IMR-90 (cell line): ENCODE measurements around the gene RADIL. TPM values are rescaled to one million over a fixed set of nuclear protein-coding genes. Genes with fewer than 3 reads are reported as not detected.

Source experiments
- ATAC-seq: fragments of 200-7000 bp; cut with Tn5 transposase; 2 replicates; pipeline ENCODE4 v1.9.1; 2020; ENCODE audit warnings: low read depth, mild to moderate bottlenecking, moderate library complexity
- BruUV-seq: library from RNA; stranded (reverse); fragments of 400-500 nt; replicated peaks from 2 replicates; lab custom pipeline; 2021; lab: Mats Ljungman, UMichigan
- CTCF ChIA-PET: fragments of 300-600 bp; formaldehyde crosslinking; extraction: SDS; loops from one replicate; lab custom pipeline; 2021; ENCODE audit warnings: antibody characterized with exemption; lab: Yijun Ruan, JAX
- POLR2A ChIA-PET: fragments of 300-600 bp; sonication (Branson Sonifier 250); formaldehyde crosslinking; loops from one replicate; lab custom pipeline; 2022; ENCODE audit warnings: antibody characterized with exemption; ENCODE audit not compliant: unreplicated experiment; lab: Charles Lee
- DNase-seq: peaks from one replicate; pipeline ENCODE4 v3.0.0; 2013
- H2AFZ ChIP-seq: replicated peaks from 2 replicates; pipeline ENCODE3; 2013; ENCODE audit warnings: low read length, mild to moderate bottlenecking; ENCODE audit not compliant: poor library complexity
- H2AK5ac ChIP-seq: 2 replicates; pipeline ENCODE4 v1.6.1; 2013; ENCODE audit warnings: low read depth, low read length, inconsistent platforms
- H2AK9ac ChIP-seq: replicated peaks from 2 replicates; pipeline ENCODE3; 2013; ENCODE audit warnings: mild to moderate bottlenecking, low read depth, low read length, moderate library complexity; ENCODE audit not compliant: poor library complexity
- H2BK120ac ChIP-seq: 2 replicates; pipeline ENCODE4 v1.6.1; 2013; ENCODE audit warnings: low read depth, low read length, inconsistent platforms
- H2BK15ac ChIP-seq: 3 replicates; pipeline ENCODE4 v1.6.1; 2013; ENCODE audit warnings: low read depth, low read length, inconsistent platforms
- H2BK20ac ChIP-seq: 2 replicates; pipeline ENCODE4 v1.6.1; 2013; ENCODE audit warnings: low read depth, mild to moderate bottlenecking, inconsistent platforms, low read length, moderate library complexity
- H2BK5ac ChIP-seq: 2 replicates; pipeline ENCODE4 v1.6.1; 2013; ENCODE audit warnings: mild to moderate bottlenecking, low read depth, low read length, inconsistent platforms; ENCODE audit not compliant: poor library complexity, severe bottlenecking
- H3K14ac ChIP-seq: replicated peaks from 2 replicates; pipeline ENCODE4 v1.6.1; 2013; ENCODE audit warnings: low read depth, low read length, inconsistent platforms
- H3K18ac ChIP-seq: 2 replicates; pipeline ENCODE4 v1.6.1; 2013; ENCODE audit warnings: low read depth, low read length, control low read depth
- H3K23ac ChIP-seq: 2 replicates; pipeline ENCODE4 v1.6.1; 2013; ENCODE audit warnings: low read depth, low read length, inconsistent platforms
- H3K27ac ChIP-seq: 2 replicates; pipeline ENCODE4 v1.5.1; 2013; ENCODE audit warnings: mild to moderate bottlenecking, control low read depth, low read length; ENCODE audit not compliant: insufficient read depth
- H3K27me3 ChIP-seq: 2 replicates; pipeline ENCODE4 v1.6.1; 2013; ENCODE audit warnings: low read length; ENCODE audit not compliant: control insufficient read depth, insufficient read depth
- H3K36me3 ChIP-seq: 2 replicates; pipeline ENCODE4 v1.6.1; 2013; ENCODE audit warnings: low read length, mixed read lengths; ENCODE audit not compliant: control insufficient read depth, insufficient read depth
- H3K4ac ChIP-seq: 2 replicates; pipeline ENCODE4 v1.6.1; 2013; ENCODE audit warnings: low read depth, low read length, inconsistent platforms
- H3K4me1 ChIP-seq: 2 replicates; pipeline ENCODE4 v1.6.1; 2013; ENCODE audit warnings: low read length, mixed read lengths; ENCODE audit not compliant: control insufficient read depth, insufficient read depth
- H3K4me2 ChIP-seq: 2 replicates; pipeline ENCODE4 v1.6.1; 2013; ENCODE audit warnings: low read depth, mild to moderate bottlenecking, control low read depth, low read length, moderate library complexity
- H3K4me3 ChIP-seq: 2 replicates; pipeline ENCODE4 v1.5.1; 2013; ENCODE audit warnings: low read depth, mild to moderate bottlenecking, control low read depth, low read length, moderate library complexity; ENCODE audit not compliant: insufficient read depth
- H3K56ac ChIP-seq: 2 replicates; pipeline ENCODE4 v1.6.1; 2013; ENCODE audit warnings: low read length, inconsistent platforms; ENCODE audit not compliant: insufficient read depth; ENCODE audit errors: extremely low read depth
- H3K79me1 ChIP-seq, 2 experiments: 2 replicates each; pipeline ENCODE4 v1.6.1; 2013; ENCODE audit warnings: low read length in 2 of 2, inconsistent platforms in 1 of 2, low read depth in 1 of 2
- H3K9ac ChIP-seq: 2 replicates; pipeline ENCODE4 v1.6.1; 2013; ENCODE audit warnings: low read depth, low read length, control low read depth
- H3K9me1 ChIP-seq: 2 replicates; pipeline ENCODE4 v1.6.1; 2013; ENCODE audit warnings: low read length, inconsistent platforms; ENCODE audit not compliant: insufficient read depth
- H3K9me3 ChIP-seq: 2 replicates; pipeline ENCODE4 v1.6.1; 2013; ENCODE audit warnings: low read length; ENCODE audit not compliant: control insufficient read depth, insufficient read depth
- H4K20me1 ChIP-seq: 2 replicates; pipeline ENCODE4 v1.6.1; 2013; ENCODE audit warnings: low read length, inconsistent platforms; ENCODE audit not compliant: insufficient read depth
- H4K5ac ChIP-seq: 2 replicates; pipeline ENCODE4 v1.6.1; 2013; ENCODE audit warnings: mild to moderate bottlenecking, low read depth, low read length, control low read depth
- H4K8ac ChIP-seq, 2 experiments: 2 replicates each; pipeline ENCODE4 v1.6.1; 2013; ENCODE audit warnings: low read depth in 2 of 2, low read length in 2 of 2, control low read depth in 1 of 2, inconsistent platforms in 1 of 2
- H4K91ac ChIP-seq: 2 replicates; pipeline ENCODE4 v1.6.1; 2013; ENCODE audit warnings: low read depth, low read length, inconsistent platforms; ENCODE audit not compliant: insufficient read depth
- BHLHE40 ChIP-seq: fragments of 150-350 bp; IDR thresholded peaks from 2 replicates; pipeline ENCODE4 v1.6.1; 2016; ENCODE audit warnings: mild to moderate bottlenecking, low read depth, low read length
- CEBPB ChIP-seq: IDR thresholded peaks from 2 replicates; pipeline ENCODE4 v1.6.1; 2012; ENCODE audit warnings: low read depth, low read length, improper control_type of control experiment
- CHD1 ChIP-seq: IDR thresholded peaks from 2 replicates; pipeline ENCODE4 v1.6.1; 2012; ENCODE audit warnings: low read depth, low read length, improper control_type of control experiment
- CTCF ChIP-seq: conservative IDR thresholded peaks from 2 replicates; pipeline ENCODE4 v1.5.1; 2012; ENCODE audit warnings: mild to moderate bottlenecking, low read depth, low read length, improper control_type of control experiment
- MAFK ChIP-seq: IDR thresholded peaks from 2 replicates; pipeline ENCODE4 v1.6.1; 2012; ENCODE audit warnings: low read depth, low read length, improper control_type of control experiment
- MAZ ChIP-seq: IDR thresholded peaks from 2 replicates; pipeline ENCODE4 v1.6.1; 2012; ENCODE audit warnings: low read depth, mild to moderate bottlenecking, low read length, improper control_type of control experiment, moderate library complexity, borderline replicate concordance
- MXI1 ChIP-seq: IDR thresholded peaks from 2 replicates; pipeline ENCODE4 v1.6.1; 2012; ENCODE audit warnings: low read depth, mild to moderate bottlenecking, low read length, moderate library complexity, borderline replicate concordance
- NFE2L2 ChIP-seq: fragments of 150-350 bp; IDR thresholded peaks from 2 replicates; pipeline ENCODE4 v1.6.1; 2016; ENCODE audit warnings: low read depth, mild to moderate bottlenecking, low read length
- POLR2A ChIP-seq: IDR thresholded peaks from 2 replicates; pipeline ENCODE4 v1.6.1; 2012; ENCODE audit warnings: mild to moderate bottlenecking, low read depth, low read length
- RAD21 ChIP-seq: IDR thresholded peaks from 2 replicates; pipeline ENCODE4 v1.6.1; 2012; ENCODE audit warnings: low read length, improper control_type of control experiment
- RCOR1 ChIP-seq: IDR thresholded peaks from 2 replicates; pipeline ENCODE4 v1.6.1; 2012; ENCODE audit warnings: mild to moderate bottlenecking, low read length, improper control_type of control experiment; ENCODE audit not compliant: insufficient replicate concordance
- RFX5 ChIP-seq: IDR thresholded peaks from 2 replicates; pipeline ENCODE4 v1.8.0; 2012; ENCODE audit warnings: low read depth, mild to moderate bottlenecking, low read length, moderate library complexity
- SMC3 ChIP-seq: fragments of 150-350 bp; IDR thresholded peaks from 2 replicates; pipeline ENCODE4 v1.6.1; 2016; ENCODE audit warnings: low read depth, mild to moderate bottlenecking, antibody characterized with exemption, low read length, moderate library complexity
- WGBS, 2 experiments: methylation state at CpG; one replicate each; pipeline versions ENCODE4 v1.1.5 to v1.1.7; 2013; ENCODE audit warnings: missing lambda C conversion rate in 2 of 2; ENCODE audit not compliant: insufficient read length in 1 of 2; ENCODE audit errors: extremely low coverage in 2 of 2; 5-methylcytosine and 5-hydroxymethylcytosine counted together
- dilution Hi-C: fragments of 300-500 bp; cut with HindIII; formaldehyde crosslinking; loops from one replicate; pipeline ENCODE4 v1.14.3; 2018; ENCODE audit warnings: low sequenced_read_pairs; ENCODE audit not compliant: unreplicated experiment
- in situ Hi-C: fragments of 300-500 bp; cut with MboI; formaldehyde crosslinking; loops from 3 replicates; pipeline ENCODE4 v1.14.3; 2019; ENCODE audit warnings: low sequenced_read_pairs, inconsistent platforms, mixed read lengths
- intact Hi-C: fragments of 100-400 bp; cut with micrococcal nuclease; formaldehyde crosslinking; loops from 2 replicates; pipeline ENCODE4 v1.10.0; 2022
- polyA plus RNA-seq, 3 experiments: library from polyadenylated mRNA; depleted of rRNA; stranded (reverse); fragments of >200 nt; gene quantifications; 2 replicates each; pipeline ENCODE4 v1.2.3, GENCODE V29; 2012; ENCODE audit warnings: low replicate concordance in 1 of 3
- total RNA-seq: library from RNA; depleted of rRNA; stranded (reverse); fragments of >200 nt; gene quantifications from 2 replicates; pipeline ENCODE4 v1.2.3, GENCODE V29; 2012
- TF ChIP-seq, protein P1 (sequence below): fragments of 150-350 bp; IDR thresholded peaks from 2 replicates; pipeline ENCODE4 v1.6.1; 2017; ENCODE audit warnings: mild to moderate bottlenecking, antibody characterized with exemption, low read length, low read depth
- TF ChIP-seq, protein P2 (sequence below): fragments of 150-350 bp; IDR thresholded peaks from 2 replicates; pipeline ENCODE4 v1.6.1; 2016; ENCODE audit warnings: low read depth, mild to moderate bottlenecking, low read length, moderate library complexity, borderline replicate concordance

Gene RADIL
- total and polyA plus RNA-seq, 2 of the 4 experiments (the other 2 are of a cell fraction): 0.18 to 0.48 TPM

- Histone ChIP-seq H3K4me1 (no peaks in the 10 kb centered on the region), H3K14ac (no peak overlapping the region), H3K9me1 (no peaks in the 10 kb centered on the region), H2BK15ac (no peak overlapping the region), H4K91ac (no peak overlapping the region), H2AK5ac (no peak overlapping the region), H3K4ac (no peak overlapping the region), H2BK5ac (no peak overlapping the region), H3K4me2 (no peak overlapping the region), H2BK20ac (no peak overlapping the region), H4K5ac (no peak overlapping the region), H3K23ac (no peak overlapping the region), H4K20me1 (no peaks in the 10 kb centered on the region), H4K8ac (no peak overlapping the region), H3K79me1 (no peaks in the 10 kb centered on the region), H3K9ac (no peak overlapping the region), H3K4me3 (no peak overlapping the region), H2AK9ac (peak overlapping the region; percentile 23), H3K56ac (no peak overlapping the region), H3K27ac (no peak overlapping the region), H3K9me3 (no peaks in the 10 kb centered on the region), H3K18ac (no peak overlapping the region), H3K27me3 (no peaks in the 10 kb centered on the region), H2AFZ (peak overlapping the region; percentile 79), H2BK120ac (no peak overlapping the region), H3K36me3 (no peaks in the 10 kb centered on the region)
- TF ChIP-seq BHLHE40 (no peak), RFX5 (no peak), MAFK (no peak), MAZ (no peak), RCOR1 (no peak), CEBPB (no peak), POLR2A (no peak), MXI1 (no peak), CHD1 (no peak), NFE2L2 (no peak), RAD21 (peak; percentile 52), SMC3 (peak; percentile 59; the same call in 1 of the 2 replicates), CTCF (peak; percentile 81)
- TF ChIP-seq, protein P1, sequence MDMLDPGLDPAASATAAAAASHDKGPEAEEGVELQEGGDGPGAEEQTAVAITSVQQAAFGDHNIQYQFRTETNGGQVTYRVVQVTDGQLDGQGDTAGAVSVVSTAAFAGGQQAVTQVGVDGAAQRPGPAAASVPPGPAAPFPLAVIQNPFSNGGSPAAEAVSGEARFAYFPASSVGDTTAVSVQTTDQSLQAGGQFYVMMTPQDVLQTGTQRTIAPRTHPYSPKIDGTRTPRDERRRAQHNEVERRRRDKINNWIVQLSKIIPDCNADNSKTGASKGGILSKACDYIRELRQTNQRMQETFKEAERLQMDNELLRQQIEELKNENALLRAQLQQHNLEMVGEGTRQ: no peak
- TF ChIP-seq, protein P2, sequence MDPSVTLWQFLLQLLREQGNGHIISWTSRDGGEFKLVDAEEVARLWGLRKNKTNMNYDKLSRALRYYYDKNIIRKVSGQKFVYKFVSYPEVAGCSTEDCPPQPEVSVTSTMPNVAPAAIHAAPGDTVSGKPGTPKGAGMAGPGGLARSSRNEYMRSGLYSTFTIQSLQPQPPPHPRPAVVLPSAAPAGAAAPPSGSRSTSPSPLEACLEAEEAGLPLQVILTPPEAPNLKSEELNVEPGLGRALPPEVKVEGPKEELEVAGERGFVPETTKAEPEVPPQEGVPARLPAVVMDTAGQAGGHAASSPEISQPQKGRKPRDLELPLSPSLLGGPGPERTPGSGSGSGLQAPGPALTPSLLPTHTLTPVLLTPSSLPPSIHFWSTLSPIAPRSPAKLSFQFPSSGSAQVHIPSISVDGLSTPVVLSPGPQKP: no peak
- dilution Hi-C loops (no loop called here), in situ Hi-C loops (no loop called here), intact Hi-C loops (loop anchor here (1.0 to 2.0 kb wide), 2 partner anchors 53 to 255 kb away; partner anchors contain the start of gene RADIL)
- BruUV-seq: no TSS peak
- ChIA-PET POLR2A (no interaction called here), CTCF (interaction anchor here (0.6 to 2.0 kb wide), 3 partner anchors 256 to 262 kb away, joined by 3 to 14 read pairs (median 5); no protein-coding TSS in a partner anchor)
- peak; percentile 98 for ATAC-seq
- WGBS, 2 experiments: 76% methylated on average over 2 of the region's 14 CpGs; no CpG with 5 or more reads in 1 of the 2 experiments
- peak; percentile 57 for DNase-seq
Observed at GRCh38 chr7:4830176-4830575, 53.3 kb downstream of the RADIL start.
